ENCODE data around the gene SLC35F3. TPM values are rescaled to one million over a fixed set of nuclear protein-coding genes. Genes with fewer than 3 reads are reported as not detected.
"Not testable (repeated sequence)": the region's sequence is repeated elsewhere in the genome, so short reads cannot be mapped to it uniquely, and the experiment has no call there.

Gene SLC35F3
- polyA plus RNA-seq, 1 donor from 2014 or later: 13.9 TPM

DNA sequence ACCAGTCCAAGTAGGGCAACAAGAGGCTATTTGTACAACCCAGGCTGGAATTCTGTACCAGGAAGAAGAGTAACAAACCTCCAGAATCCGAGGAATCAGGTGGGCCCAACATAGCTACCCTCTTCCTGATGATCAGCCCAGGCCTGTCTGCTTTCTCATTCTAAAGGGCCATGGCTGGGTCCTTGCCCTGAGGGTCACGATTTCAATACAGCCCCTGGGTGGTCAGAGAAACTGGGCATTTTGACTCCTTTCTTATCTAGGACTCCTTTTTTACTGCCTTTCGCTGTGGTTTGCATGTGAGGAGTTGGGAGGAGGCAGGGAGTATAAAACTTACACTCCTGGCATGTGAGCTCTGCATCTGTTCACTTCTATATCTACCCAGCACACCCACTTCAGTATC lies 303.9 kb downstream of the SLC35F3 start:
- Histone ChIP-seq H4K20me1 (ENCODE audit: insufficient read depth) (no peaks in the 10 kb centered on the region), H3K4me3 (ENCODE audit: low read length) (no peak overlapping the region), H3K27ac (ENCODE audit: low read length) (no peak overlapping the region), H3K79me2 (replicated peaks; ENCODE audit: insufficient read depth, low read length) (no peaks in the 10 kb centered on the region), H2AFZ (ENCODE audit: low read depth, low read length) (no peak overlapping the region), H3K4me2 (ENCODE audit: low read length) (no peak overlapping the region), H3K27me3 (ENCODE audit: insufficient read depth, low read depth, low read length) (peaks cover 7% of the 10 kb centered on the region), H3F3A (ENCODE audit: insufficient read depth, low read length, poor library complexity, severe bottlenecking) (no peaks in the 10 kb centered on the region), H3K9me3 (ENCODE audit: low read length) (no peaks in the 10 kb centered on the region), H3K9me2 (ENCODE audit: insufficient read depth, low read length) (no peaks in the 10 kb centered on the region), H3K9ac (ENCODE audit: low read length) (no peak overlapping the region), H3K36me3 (ENCODE audit: insufficient read depth, low read length) (no peaks in the 10 kb centered on the region)
- no peak for TF ChIP-seq MXI1 (conservative IDR thresholded peaks at IDR 0.05; ENCODE audit: poor library complexity, severe bottlenecking)
- TF ChIP-seq EZH2 (IDR thresholded peaks at IDR 0.05; ENCODE audit: borderline replicate concordance, insufficient read depth, low read length, poor library complexity, severe bottlenecking): no peak
- TF ChIP-seq CTCF (IDR thresholded peaks at IDR 0.05; ENCODE audit: poor library complexity, severe bottlenecking): no peak
- TF ChIP-seq TAF1 (IDR thresholded peaks at IDR 0.05; ENCODE audit: low read depth): no peak
- TF ChIP-seq SMC3 (conservative IDR thresholded peaks at IDR 0.05; ENCODE audit: poor library complexity): no peak
- no peak for TF ChIP-seq POLR2AphosphoS5 (IDR thresholded peaks at IDR 0.05)
- TF ChIP-seq, protein P1, sequence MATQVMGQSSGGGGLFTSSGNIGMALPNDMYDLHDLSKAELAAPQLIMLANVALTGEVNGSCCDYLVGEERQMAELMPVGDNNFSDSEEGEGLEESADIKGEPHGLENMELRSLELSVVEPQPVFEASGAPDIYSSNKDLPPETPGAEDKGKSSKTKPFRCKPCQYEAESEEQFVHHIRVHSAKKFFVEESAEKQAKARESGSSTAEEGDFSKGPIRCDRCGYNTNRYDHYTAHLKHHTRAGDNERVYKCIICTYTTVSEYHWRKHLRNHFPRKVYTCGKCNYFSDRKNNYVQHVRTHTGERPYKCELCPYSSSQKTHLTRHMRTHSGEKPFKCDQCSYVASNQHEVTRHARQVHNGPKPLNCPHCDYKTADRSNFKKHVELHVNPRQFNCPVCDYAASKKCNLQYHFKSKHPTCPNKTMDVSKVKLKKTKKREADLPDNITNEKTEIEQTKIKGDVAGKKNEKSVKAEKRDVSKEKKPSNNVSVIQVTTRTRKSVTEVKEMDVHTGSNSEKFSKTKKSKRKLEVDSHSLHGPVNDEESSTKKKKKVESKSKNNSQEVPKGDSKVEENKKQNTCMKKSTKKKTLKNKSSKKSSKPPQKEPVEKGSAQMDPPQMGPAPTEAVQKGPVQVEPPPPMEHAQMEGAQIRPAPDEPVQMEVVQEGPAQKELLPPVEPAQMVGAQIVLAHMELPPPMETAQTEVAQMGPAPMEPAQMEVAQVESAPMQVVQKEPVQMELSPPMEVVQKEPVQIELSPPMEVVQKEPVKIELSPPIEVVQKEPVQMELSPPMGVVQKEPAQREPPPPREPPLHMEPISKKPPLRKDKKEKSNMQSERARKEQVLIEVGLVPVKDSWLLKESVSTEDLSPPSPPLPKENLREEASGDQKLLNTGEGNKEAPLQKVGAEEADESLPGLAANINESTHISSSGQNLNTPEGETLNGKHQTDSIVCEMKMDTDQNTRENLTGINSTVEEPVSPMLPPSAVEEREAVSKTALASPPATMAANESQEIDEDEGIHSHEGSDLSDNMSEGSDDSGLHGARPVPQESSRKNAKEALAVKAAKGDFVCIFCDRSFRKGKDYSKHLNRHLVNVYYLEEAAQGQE (IDR thresholded peaks at IDR 0.05; ENCODE audit: borderline replicate concordance): no peak
- TF ChIP-seq EP300 (conservative IDR thresholded peaks at IDR 0.05; ENCODE audit: poor library complexity, severe bottlenecking): no peak

DNA sequence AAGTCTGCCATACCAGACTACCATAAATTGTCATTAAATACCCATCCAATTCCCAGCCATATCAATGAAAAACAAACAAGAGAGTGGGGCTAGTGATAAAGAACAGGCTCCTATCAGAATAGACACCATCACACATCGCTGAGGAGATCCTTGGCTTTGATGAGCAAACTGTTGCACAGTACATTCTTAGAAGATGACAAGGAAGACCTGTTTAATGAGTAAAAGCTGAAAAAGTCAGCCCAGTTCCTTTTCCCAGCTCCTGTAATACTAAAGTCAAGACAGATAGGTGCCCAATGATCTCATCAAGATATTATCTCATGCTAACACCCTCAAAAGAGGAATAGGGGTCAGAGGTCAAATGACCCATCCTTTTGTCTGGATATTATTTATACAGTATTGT lies 304.3 kb downstream of the SLC35F3 start:
- H2AFZ ChIP-seq (ENCODE audit: low read depth, low read length): no peak overlapping the region
- H3K9me3 ChIP-seq (ENCODE audit: low read length): no peaks in the 10 kb centered on the region
- peaks cover 11% of the 10 kb centered on the region for H3K27me3 ChIP-seq (ENCODE audit: insufficient read depth, low read depth, low read length)
- no peaks in the 10 kb centered on the region for H3K36me3 ChIP-seq (ENCODE audit: insufficient read depth, low read length)
- no peaks in the 10 kb centered on the region for H3K9me2 ChIP-seq (ENCODE audit: insufficient read depth, low read length)
- H3K4me3 ChIP-seq (ENCODE audit: low read length): no peak overlapping the region
- no peak overlapping the region for H3K9ac ChIP-seq (ENCODE audit: low read length)
- no peak overlapping the region for H3K4me2 ChIP-seq (ENCODE audit: low read length)
- H4K20me1 ChIP-seq (ENCODE audit: insufficient read depth): no peaks in the 10 kb centered on the region
- TF ChIP-seq EP300 (conservative IDR thresholded peaks at IDR 0.05; ENCODE audit: poor library complexity, severe bottlenecking): no peak
- no peak for TF ChIP-seq POLR2AphosphoS5 (IDR thresholded peaks at IDR 0.05)
- TF ChIP-seq SMC3 (conservative IDR thresholded peaks at IDR 0.05; ENCODE audit: poor library complexity): no peak
- TF ChIP-seq TAF1 (IDR thresholded peaks at IDR 0.05; ENCODE audit: low read depth): no peak
- H3K79me2 ChIP-seq (replicated peaks; ENCODE audit: insufficient read depth, low read length): no peaks in the 10 kb centered on the region
- no peak overlapping the region for H3K27ac ChIP-seq (ENCODE audit: low read length)
- H3F3A ChIP-seq (ENCODE audit: insufficient read depth, low read length, poor library complexity, severe bottlenecking): no peaks in the 10 kb centered on the region

GRCh38 chr1:234210429-234210828 lies 306.0 kb downstream of the SLC35F3 start:
- not testable (repeated sequence) for H3K9ac ChIP-seq (ENCODE audit: low read length); H3K4me3 ChIP-seq (ENCODE audit: low read length); H3K9me2 ChIP-seq (ENCODE audit: insufficient read depth, low read length); H3K36me3 ChIP-seq (ENCODE audit: insufficient read depth, low read length); H3F3A ChIP-seq (ENCODE audit: insufficient read depth, low read length, poor library complexity, severe bottlenecking); H3K9me3 ChIP-seq (ENCODE audit: low read length); H4K20me1 ChIP-seq (ENCODE audit: insufficient read depth); H3K27ac ChIP-seq (ENCODE audit: low read length); H2AFZ ChIP-seq (ENCODE audit: low read depth, low read length); H3K79me2 ChIP-seq (replicated peaks; ENCODE audit: insufficient read depth, low read length); H3K4me2 ChIP-seq (ENCODE audit: low read length)
- H3K27me3 ChIP-seq (ENCODE audit: insufficient read depth, low read depth, low read length): peaks cover 28% of the 10 kb centered on the region

- H3K9me2 ChIP-seq (ENCODE audit: insufficient read depth, low read length); H3F3A ChIP-seq (ENCODE audit: insufficient read depth, low read length, poor library complexity, severe bottlenecking); H4K20me1 ChIP-seq (ENCODE audit: insufficient read depth); H3K9me3 ChIP-seq (ENCODE audit: low read length); H3K27ac ChIP-seq (ENCODE audit: low read length); H3K4me2 ChIP-seq (ENCODE audit: low read length); H3K79me2 ChIP-seq (replicated peaks; ENCODE audit: insufficient read depth, low read length); H3K4me3 ChIP-seq (ENCODE audit: low read length); H3K36me3 ChIP-seq (ENCODE audit: insufficient read depth, low read length); H2AFZ ChIP-seq (ENCODE audit: low read depth, low read length); H3K9ac ChIP-seq (ENCODE audit: low read length): not testable (repeated sequence)
- H3K27me3 ChIP-seq (ENCODE audit: insufficient read depth, low read depth, low read length): peaks cover 38% of the 10 kb centered on the region
These were observed 307.4 kb downstream of the SLC35F3 start for GRCh38 chr1:234211855-234212254.
